HG03558 (cell line): Measurements from ENCODE around the gene ZNF460.
"Not testable (repeated sequence)": the region's sequence is repeated elsewhere in the genome, so short reads cannot be mapped to it uniquely, and the experiment has no call there.

Experiments
- ATAC-seq: cut with Tn5 transposase; IDR thresholded peaks from one replicate; pipeline ENCODE4 v1.9.1; 2021; ENCODE audit warnings: moderate number of reproducible peaks; ENCODE audit not compliant: unreplicated experiment; ENCODE audit errors: extremely low read depth

Gene ZNF460

GRCh38 chr19:57280165-57280961 lies at the start of gene ZNF460:
Gene ZNF460, plus strand, starts transcription at chr19:57280485. Its CDS starts 322 bp downstream, at chr19:57280807.
- peak; percentile 36 for ATAC-seq

GRCh38 chr19:57231686-57232085 lies 48.6 kb upstream of the ZNF460 start:
- ATAC-seq: no peak

GRCh38 chr19:57233207-57233606 lies 47.1 kb upstream of the ZNF460 start:
- no peak for ATAC-seq

GRCh38 chr19:57239982-57240310 lies 40.3 kb upstream of the ZNF460 start:
- no peak for ATAC-seq

- no peak for ATAC-seq
These were observed 39.8 kb upstream of the ZNF460 start, which contains the start of gene ZNF805 for GRCh38 chr19:57240311-57241090. Gene ZNF805, plus strand, starts transcription at chr19:57240632. Its CDS starts 260 bp downstream, at chr19:57240892.

- no peak for ATAC-seq
These were observed 39.1 kb upstream of the ZNF460 start for GRCh38 chr19:57241176-57241575.

GRCh38 chr19:57242821-57243220 lies 37.5 kb upstream of the ZNF460 start:
- ATAC-seq: no peak

- ATAC-seq: no peak
These were observed 35.8 kb upstream of the ZNF460 start for GRCh38 chr19:57244513-57244912.

GRCh38 chr19:57245066-57245465 lies 35.2 kb upstream of the ZNF460 start:
- ATAC-seq: no peak

- ATAC-seq: no peak
These were observed 34.3 kb upstream of the ZNF460 start for GRCh38 chr19:57245959-57246358.

- no peak for ATAC-seq
These were observed 31.6 kb upstream of the ZNF460 start for GRCh38 chr19:57248646-57249045.

- ATAC-seq: no peak
These were observed 31.0 kb upstream of the ZNF460 start for GRCh38 chr19:57249329-57249728.

GRCh38 chr19:57253767-57254166 lies 26.5 kb upstream of the ZNF460 start:
- not testable (repeated sequence) for ATAC-seq

GRCh38 chr19:57262044-57262443 lies 18.2 kb upstream of the ZNF460 start:
- ATAC-seq: no peak

GRCh38 chr19:57263244-57263741 lies 17.0 kb upstream of the ZNF460 start:
- no peak for ATAC-seq

- ATAC-seq: no peak
These were observed 13.0 kb upstream of the ZNF460 start for GRCh38 chr19:57267291-57267690.

- no peak for ATAC-seq
These were observed 10.6 kb upstream of the ZNF460 start for GRCh38 chr19:57269515-57270250.

GRCh38 chr19:57271280-57271679 lies 9.0 kb upstream of the ZNF460 start:
- no peak for ATAC-seq

- ATAC-seq: no peak
These were observed 7.3 kb upstream of the ZNF460 start for GRCh38 chr19:57273014-57273413.

- ATAC-seq: no peak
These were observed 3.9 kb upstream of the ZNF460 start for GRCh38 chr19:57276430-57276829.

GRCh38 chr19:57278481-57278880 lies 1.8 kb upstream of the ZNF460 start:
- not testable (repeated sequence) for ATAC-seq
